ENCODE results near the gene SCTR.

SCTR gene

GRCh38 chr2:119421304-119421703 is 103.0 kb downstream of the SCTR start:
- Histone ChIP-seq H2BK5ac (ENCODE audit: low read length) (no peak overlapping the region), H3K4me1 (ENCODE audit: control insufficient read depth in 2 of 2, insufficient read depth in 1 of 2, low read depth in 1 of 2, low read length in 2 of 2) (peaks cover 0 to 3% of the 10 kb centered on the region in 2 donors), H3K36me3 (replicated peaks in 1 of 2; ENCODE audit: control insufficient read depth in 2 of 2, insufficient read depth in 2 of 2, low read length in 2 of 2) (no peaks in the 10 kb centered on the region), H3K79me1 (ENCODE audit: low read depth, low read length) (no peaks in the 10 kb centered on the region), H3K27me3 (ENCODE audit: control insufficient read depth in 3 of 3, insufficient read depth in 3 of 3, low read depth in 1 of 3, low read length in 3 of 3) (peaks cover 0 to 7% (median 0%) of the 10 kb centered on the region in 3 experiments), H3K9ac (ENCODE audit: low read depth, low read length, poor library complexity) (no peak overlapping the region), H3K4me2 (ENCODE audit: insufficient read depth, low read length, poor library complexity, severe bottlenecking) (no peak overlapping the region), H2AK5ac (ENCODE audit: low read depth, low read length) (no peak overlapping the region), H3K18ac (ENCODE audit: low read length) (no peak overlapping the region), H3K9me3 (replicated peaks in 1 of 2; ENCODE audit: control insufficient read depth in 2 of 2, insufficient read depth in 1 of 2, low read depth in 1 of 2, low read length in 2 of 2) (peaks cover 7 to 11% of the 10 kb centered on the region in 2 donors), H3K4ac (ENCODE audit: low read length) (no peak overlapping the region), H3K23ac (ENCODE audit: low read depth, low read length, poor library complexity) (no peak overlapping the region), H4K91ac (ENCODE audit: low read depth, low read length, poor library complexity) (no peak overlapping the region), H2BK15ac (ENCODE audit: low read length) (no peak overlapping the region), H2BK120ac (ENCODE audit: low read depth, low read length) (no peak overlapping the region), H2BK12ac (ENCODE audit: low read length) (no peak overlapping the region), H3K4me3 (ENCODE audit: low read length in 2 of 2) (no peak overlapping the region), H3K27ac (replicated peaks; ENCODE audit: low read length) (no peak overlapping the region), H2AFZ (ENCODE audit: low read length) (no peak overlapping the region), H3K14ac (ENCODE audit: low read length) (no peak overlapping the region), H4K8ac (ENCODE audit: low read depth, low read length) (no peak overlapping the region)
- no peak for DNase-seq (ENCODE audit: low spot score)
- WGBS, 2 donors (ENCODE audit: extremely low coverage in 2 of 2, insufficient read length in 2 of 2, insufficient replicate concordance in 1 of 2) = no CpG with 5 or more reads among the region's 1 CpG

- Histone ChIP-seq H2BK120ac (ENCODE audit: low read depth, low read length) (no peak overlapping the region), H3K9me3 (replicated peaks in 1 of 2; ENCODE audit: control insufficient read depth in 2 of 2, insufficient read depth in 1 of 2, low read depth in 1 of 2, low read length in 2 of 2) (peaks cover 7 to 11% of the 10 kb centered on the region in 2 donors), H2BK5ac (ENCODE audit: low read length) (no peak overlapping the region), H3K79me1 (ENCODE audit: low read depth, low read length) (no peaks in the 10 kb centered on the region), H2AFZ (ENCODE audit: low read length) (no peak overlapping the region), H4K91ac (ENCODE audit: low read depth, low read length, poor library complexity) (no peak overlapping the region), H3K18ac (ENCODE audit: low read length) (no peak overlapping the region), H2AK5ac (ENCODE audit: low read depth, low read length) (no peak overlapping the region), H3K4me2 (ENCODE audit: insufficient read depth, low read length, poor library complexity, severe bottlenecking) (no peak overlapping the region), H3K27ac (replicated peaks; ENCODE audit: low read length) (no peak overlapping the region), H3K27me3 (ENCODE audit: control insufficient read depth in 3 of 3, insufficient read depth in 3 of 3, low read depth in 1 of 3, low read length in 3 of 3) (peaks cover 0 to 3% (median 0%) of the 10 kb centered on the region in 3 experiments), H3K23ac (ENCODE audit: low read depth, low read length, poor library complexity) (no peak overlapping the region), H2BK12ac (ENCODE audit: low read length) (no peak overlapping the region), H2BK15ac (ENCODE audit: low read length) (no peak overlapping the region), H3K4me3 (ENCODE audit: low read length in 2 of 2) (no peak overlapping the region), H4K8ac (ENCODE audit: low read depth, low read length) (no peak overlapping the region), H3K4ac (ENCODE audit: low read length) (no peak overlapping the region), H3K4me1 (ENCODE audit: control insufficient read depth in 2 of 2, insufficient read depth in 1 of 2, low read depth in 1 of 2, low read length in 2 of 2) (peaks cover 0 to 3% of the 10 kb centered on the region in 2 donors), H3K14ac (ENCODE audit: low read length) (no peak overlapping the region), H3K36me3 (replicated peaks in 1 of 2; ENCODE audit: control insufficient read depth in 2 of 2, insufficient read depth in 2 of 2, low read length in 2 of 2) (no peaks in the 10 kb centered on the region), H3K9ac (ENCODE audit: low read depth, low read length, poor library complexity) (no peak overlapping the region)
- no peak for DNase-seq (ENCODE audit: low spot score)
- no CpG with 5 or more reads among the region's 1 CpG for WGBS, 2 donors (ENCODE audit: extremely low coverage in 2 of 2, insufficient read length in 2 of 2, insufficient replicate concordance in 1 of 2)
Observed at GRCh38 chr2:119419803-119420508, 104.3 kb downstream of the SCTR start.

- no peak overlapping the region for H4K8ac ChIP-seq (ENCODE audit: low read depth, low read length)
- no peak overlapping the region for H3K14ac ChIP-seq (ENCODE audit: low read length)
- H2AK5ac ChIP-seq (ENCODE audit: low read depth, low read length) = no peak overlapping the region
- no peak overlapping the region for H3K4me3 ChIP-seq (ENCODE audit: low read length in 2 of 2)
- no peak for DNase-seq (ENCODE audit: low spot score)
- H3K27me3 ChIP-seq (ENCODE audit: control insufficient read depth in 3 of 3, insufficient read depth in 3 of 3, low read depth in 1 of 3, low read length in 3 of 3) = peaks cover 0 to 3% (median 0%) of the 10 kb centered on the region in 3 experiments
- H4K91ac ChIP-seq (ENCODE audit: low read depth, low read length, poor library complexity) = no peak overlapping the region
- H2BK12ac ChIP-seq (ENCODE audit: low read length) = no peak overlapping the region
- no peak overlapping the region for H2AFZ ChIP-seq (ENCODE audit: low read length)
- H2BK5ac ChIP-seq (ENCODE audit: low read length) = no peak overlapping the region
- no peak overlapping the region for H3K18ac ChIP-seq (ENCODE audit: low read length)
- H3K9ac ChIP-seq (ENCODE audit: low read depth, low read length, poor library complexity) = no peak overlapping the region
- no peaks in the 10 kb centered on the region for H3K36me3 ChIP-seq (replicated peaks in 1 of 2; ENCODE audit: control insufficient read depth in 2 of 2, insufficient read depth in 2 of 2, low read length in 2 of 2)
- peaks cover 0 to 3% of the 10 kb centered on the region in 2 donors for H3K4me1 ChIP-seq (ENCODE audit: control insufficient read depth in 2 of 2, insufficient read depth in 1 of 2, low read depth in 1 of 2, low read length in 2 of 2)
- H3K4ac ChIP-seq (ENCODE audit: low read length) = no peak overlapping the region
- no peak overlapping the region for H3K23ac ChIP-seq (ENCODE audit: low read depth, low read length, poor library complexity)
- H3K4me2 ChIP-seq (ENCODE audit: insufficient read depth, low read length, poor library complexity, severe bottlenecking) = no peak overlapping the region
- no peak overlapping the region for H2BK15ac ChIP-seq (ENCODE audit: low read length)
- no CpG with 5 or more reads among the region's 1 CpG for whole genome bisulfite sequencing, 2 donors (ENCODE audit: extremely low coverage in 2 of 2, insufficient read length in 2 of 2, insufficient replicate concordance in 1 of 2)
- H3K27ac ChIP-seq (replicated peaks; ENCODE audit: low read length) = no peak overlapping the region
- no peak overlapping the region for H2BK120ac ChIP-seq (ENCODE audit: low read depth, low read length)
- H3K9me3 ChIP-seq (replicated peaks in 1 of 2; ENCODE audit: control insufficient read depth in 2 of 2, insufficient read depth in 1 of 2, low read depth in 1 of 2, low read length in 2 of 2) = peaks cover 7 to 11% of the 10 kb centered on the region in 2 donors
- H3K79me1 ChIP-seq (ENCODE audit: low read depth, low read length) = no peaks in the 10 kb centered on the region
Observed at GRCh38 chr2:119419065-119419464, 105.2 kb downstream of the SCTR start.

- Histone ChIP-seq H3K4ac (ENCODE audit: low read length) (no peak overlapping the region), H3K4me3 (ENCODE audit: low read length in 2 of 2) (no peak overlapping the region), H4K91ac (ENCODE audit: low read depth, low read length, poor library complexity) (no peak overlapping the region), H3K27ac (replicated peaks; ENCODE audit: low read length) (no peak overlapping the region), H3K9ac (ENCODE audit: low read depth, low read length, poor library complexity) (no peak overlapping the region), H2BK12ac (ENCODE audit: low read length) (no peak overlapping the region), H3K79me1 (ENCODE audit: low read depth, low read length) (no peaks in the 10 kb centered on the region), H3K27me3 (ENCODE audit: control insufficient read depth in 3 of 3, insufficient read depth in 3 of 3, low read depth in 1 of 3, low read length in 3 of 3) (peaks cover 0 to under 1% (median 0%) of the 10 kb centered on the region in 3 experiments), H2AK5ac (ENCODE audit: low read depth, low read length) (no peak overlapping the region), H3K9me3 (replicated peaks in 1 of 2; ENCODE audit: control insufficient read depth in 2 of 2, insufficient read depth in 1 of 2, low read depth in 1 of 2, low read length in 2 of 2) (peaks cover 7 to 11% of the 10 kb centered on the region in 2 donors), H3K36me3 (replicated peaks in 1 of 2; ENCODE audit: control insufficient read depth in 2 of 2, insufficient read depth in 2 of 2, low read length in 2 of 2) (no peaks in the 10 kb centered on the region), H2AFZ (ENCODE audit: low read length) (no peak overlapping the region), H2BK5ac (ENCODE audit: low read length) (no peak overlapping the region), H2BK120ac (ENCODE audit: low read depth, low read length) (no peak overlapping the region), H2BK15ac (ENCODE audit: low read length) (no peak overlapping the region), H3K23ac (ENCODE audit: low read depth, low read length, poor library complexity) (no peak overlapping the region), H3K18ac (ENCODE audit: low read length) (no peak overlapping the region), H3K4me1 (ENCODE audit: control insufficient read depth in 2 of 2, insufficient read depth in 1 of 2, low read depth in 1 of 2, low read length in 2 of 2) (peaks cover 0 to 3% of the 10 kb centered on the region in 2 donors), H3K14ac (ENCODE audit: low read length) (no peak overlapping the region), H3K4me2 (ENCODE audit: insufficient read depth, low read length, poor library complexity, severe bottlenecking) (no peak overlapping the region), H4K8ac (ENCODE audit: low read depth, low read length) (no peak overlapping the region)
- no CpG with 5 or more reads among the region's 6 CpGs for WGBS, 2 donors (ENCODE audit: extremely low coverage in 2 of 2, insufficient read length in 2 of 2, insufficient replicate concordance in 1 of 2)
- no peak for DNase-seq (ENCODE audit: low spot score)
Observed at GRCh38 chr2:119417908-119418307, 106.4 kb downstream of the SCTR start.

Data from neuronal stem cell (in vitro differentiated cells).